GM19240 (cell line): ENCODE measurements around the gene C6orf62.
"Not testable (repeated sequence)": the region's sequence is repeated elsewhere in the genome, so short reads cannot be mapped to it uniquely, and the experiment has no call there.

Experiments used
- DNase-seq: peaks from one replicate; pipeline ENCODE4 v3.0.0; 2011; ENCODE audit warnings: low spot score; ENCODE audit not compliant: insufficient read length

Gene C6orf62

DNA sequence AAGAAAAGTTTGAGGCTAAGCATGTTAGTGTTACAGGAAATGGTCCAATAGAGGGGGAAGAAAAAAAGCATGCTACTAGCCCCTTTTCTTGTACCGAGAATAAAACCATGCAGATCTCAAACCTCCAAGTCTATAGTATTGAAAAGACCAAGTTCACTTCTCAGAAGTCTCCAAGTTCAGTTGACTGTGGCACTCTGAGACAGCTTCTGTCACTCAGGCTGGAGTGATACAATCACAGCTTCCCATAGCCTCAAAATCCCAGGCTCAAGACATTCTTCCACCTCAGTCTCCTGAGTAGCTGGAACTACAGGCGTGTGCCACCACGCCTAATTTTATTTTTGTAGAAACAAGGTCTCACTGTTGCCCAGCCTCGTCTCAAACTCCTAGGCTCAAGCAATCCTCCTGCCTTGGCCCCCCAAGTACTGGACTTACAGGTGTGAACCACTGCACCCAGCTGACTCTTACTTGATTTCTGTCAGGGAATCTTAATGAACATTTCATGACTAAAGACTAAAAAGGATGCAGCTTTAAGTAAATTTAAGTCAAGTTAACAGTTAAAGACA lies 16.2 kb downstream of the C6orf62 start:
- no peak for DNase-seq

DNA sequence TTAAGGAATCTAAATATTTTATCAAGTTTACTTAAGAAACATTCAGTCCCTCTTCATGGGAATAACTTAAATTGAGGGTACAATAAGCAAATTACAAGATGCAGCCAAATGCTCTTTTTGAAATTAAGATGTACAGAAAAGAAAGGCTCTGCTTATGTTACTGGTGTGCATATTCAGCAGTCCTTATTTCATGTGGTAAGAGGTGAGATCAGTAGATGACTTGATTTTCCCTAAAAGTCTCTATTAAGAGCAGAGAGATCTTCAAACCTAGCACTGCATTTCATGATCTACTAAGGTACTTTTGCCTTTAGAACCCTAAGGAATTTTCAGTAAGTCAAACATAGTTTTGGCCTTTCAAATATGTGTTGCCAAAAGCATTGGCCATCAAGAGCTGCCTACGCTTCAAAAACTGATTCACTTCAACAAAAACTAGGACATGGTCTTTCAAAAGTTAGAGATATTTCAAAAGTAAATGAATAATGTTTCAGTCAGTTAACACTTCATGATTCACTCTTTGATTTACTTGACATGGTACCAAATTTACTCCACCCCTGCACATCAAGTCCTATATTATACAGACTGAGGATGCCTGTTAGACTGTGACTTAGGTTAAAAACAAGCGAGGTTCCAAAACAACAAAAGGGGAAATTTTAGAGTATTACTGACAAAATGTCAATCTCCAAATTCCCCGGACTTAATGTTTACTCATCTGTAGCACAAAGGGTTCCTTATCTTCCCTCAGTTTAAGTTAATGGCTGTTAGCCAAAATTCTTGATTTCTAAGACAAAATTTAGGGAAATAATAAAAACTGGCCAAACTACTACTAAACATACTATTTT lies 19.2 kb downstream of the C6orf62 start:
- no peak for DNase-seq

DNA sequence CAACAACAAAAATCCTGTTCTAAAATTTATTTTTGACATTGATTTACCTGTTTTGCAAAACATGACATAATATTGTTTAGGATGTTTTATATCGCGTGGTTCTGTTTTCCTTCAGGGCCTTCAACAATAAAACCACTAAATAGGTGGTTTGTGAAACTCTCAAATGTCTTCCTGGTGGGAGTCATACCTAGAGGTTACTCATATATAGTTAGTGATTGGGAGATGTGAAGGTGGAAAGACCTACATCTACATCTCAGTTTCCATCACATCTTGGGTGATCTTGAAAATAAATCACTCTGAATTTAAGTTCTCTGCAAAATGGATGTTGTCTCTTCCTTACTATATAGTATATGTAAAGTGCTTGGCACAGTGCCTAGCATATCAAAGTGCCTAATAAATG lies 22.9 kb downstream of the C6orf62 start:
- DNase-seq: no peak

DNA sequence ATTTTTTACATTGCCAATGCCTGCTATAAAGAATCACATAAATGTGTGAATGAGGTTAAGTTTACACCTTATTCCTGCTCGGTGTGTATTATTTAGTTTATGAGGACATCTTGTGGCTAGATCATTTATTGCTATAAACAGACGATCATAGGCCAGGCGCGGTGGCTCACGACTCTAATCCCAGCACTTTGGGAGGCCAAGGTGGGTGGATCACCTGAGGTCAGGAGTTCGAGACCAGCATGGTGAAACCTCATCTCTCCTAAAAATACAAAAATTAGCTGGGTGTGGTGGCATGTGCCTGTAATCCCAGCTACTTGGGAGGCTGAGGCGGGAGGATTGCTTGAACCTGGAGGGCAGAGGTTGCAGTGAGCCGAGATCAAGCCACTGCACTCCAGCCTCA lies 23.3 kb downstream of the C6orf62 start:
- not testable (repeated sequence) for DNase-seq

DNA sequence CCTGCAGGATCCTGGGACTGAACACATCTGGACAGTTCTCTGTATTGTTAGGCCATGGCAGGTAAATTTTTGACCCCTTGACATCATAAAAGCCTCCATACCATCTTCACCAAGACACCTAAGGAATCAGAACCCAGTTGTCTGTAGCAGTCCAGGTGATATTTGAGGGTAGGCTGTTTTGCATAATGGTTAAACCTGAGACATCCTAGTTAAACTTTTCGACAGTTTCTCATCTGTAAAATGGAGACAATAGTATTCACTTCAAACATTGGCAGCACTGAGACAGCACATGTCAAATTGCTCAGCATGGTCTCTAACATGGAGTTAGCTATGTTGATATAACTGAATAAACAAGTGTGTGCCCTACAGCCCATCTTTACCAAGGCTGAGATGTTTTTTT lies 24.8 kb downstream of the C6orf62 start:
- DNase-seq: no peak

DNA sequence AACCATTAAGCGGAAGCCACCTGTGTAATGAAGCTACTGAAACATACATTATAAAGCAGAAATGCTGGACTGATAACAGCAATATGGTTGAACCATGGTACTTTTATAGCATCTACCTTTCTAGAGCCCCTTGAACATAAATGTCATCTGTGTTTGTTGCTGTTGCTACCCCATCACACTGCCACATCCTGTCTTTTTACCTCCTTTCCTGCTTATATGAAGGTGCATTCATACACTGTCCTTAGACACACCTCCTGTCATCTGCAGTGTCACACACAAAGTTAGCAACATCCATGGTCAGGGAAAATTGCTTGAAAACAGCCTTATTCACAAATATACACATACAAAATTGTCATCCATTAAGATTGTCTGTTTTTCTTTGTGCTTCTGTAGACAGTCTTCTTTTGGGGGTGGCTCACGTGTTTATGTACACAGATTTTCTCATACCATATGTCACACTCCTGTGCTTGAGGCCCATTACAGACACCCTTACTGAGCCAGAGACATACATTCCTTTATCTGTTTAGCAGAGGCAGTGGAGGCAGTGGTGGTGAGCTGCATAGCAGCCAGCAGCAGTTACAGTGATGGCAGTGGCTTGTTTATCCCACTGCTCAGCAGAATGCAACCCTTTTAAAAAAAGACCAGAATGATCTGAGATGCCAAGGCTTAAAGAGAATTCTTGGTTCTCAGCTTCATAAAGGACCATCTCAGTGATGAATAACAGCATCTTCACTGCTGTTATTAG lies 25.9 kb downstream of the C6orf62 start:
- no peak for DNase-seq

DNA sequence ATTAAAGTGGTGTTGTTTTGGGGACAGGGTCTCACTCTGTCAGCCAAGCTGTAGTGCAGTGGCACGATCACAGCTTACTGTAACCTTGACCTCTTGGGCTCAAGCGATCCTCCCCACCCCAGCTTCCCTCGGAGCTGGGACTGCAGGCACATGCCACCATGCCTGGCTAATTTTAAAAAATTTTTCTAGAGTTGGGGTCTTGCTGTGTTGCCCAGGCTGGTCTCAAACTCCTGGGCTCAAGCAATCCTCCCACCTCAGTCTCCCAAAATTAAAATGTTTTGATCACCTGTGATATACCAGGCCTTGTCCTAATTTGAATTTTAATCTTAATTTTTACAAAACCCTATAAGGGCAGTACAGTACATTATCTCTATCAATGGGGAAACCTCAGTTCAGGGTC lies 26.5 kb downstream of the C6orf62 start:
- DNase-seq: no peak

DNA sequence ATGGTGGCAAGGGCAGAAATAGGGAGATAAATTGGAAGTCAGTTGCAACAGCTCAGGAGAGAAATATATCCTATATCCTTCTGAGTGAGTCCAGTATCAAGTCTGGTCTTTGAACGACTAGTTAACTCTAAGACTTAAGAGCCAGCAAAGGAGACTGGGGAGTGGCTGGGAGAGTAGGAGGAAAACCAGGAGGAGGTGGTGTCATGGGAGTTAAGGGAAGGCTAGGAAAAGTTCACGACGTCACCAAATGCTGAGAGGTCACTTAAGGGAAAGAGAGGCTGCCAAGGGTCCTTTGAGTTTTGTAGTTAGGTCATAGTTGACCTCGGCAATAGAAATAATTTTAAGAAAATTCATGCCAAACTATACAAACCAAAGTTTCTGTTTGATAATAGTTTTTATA lies 27.0 kb downstream of the C6orf62 start:
- DNase-seq: no peak

DNA sequence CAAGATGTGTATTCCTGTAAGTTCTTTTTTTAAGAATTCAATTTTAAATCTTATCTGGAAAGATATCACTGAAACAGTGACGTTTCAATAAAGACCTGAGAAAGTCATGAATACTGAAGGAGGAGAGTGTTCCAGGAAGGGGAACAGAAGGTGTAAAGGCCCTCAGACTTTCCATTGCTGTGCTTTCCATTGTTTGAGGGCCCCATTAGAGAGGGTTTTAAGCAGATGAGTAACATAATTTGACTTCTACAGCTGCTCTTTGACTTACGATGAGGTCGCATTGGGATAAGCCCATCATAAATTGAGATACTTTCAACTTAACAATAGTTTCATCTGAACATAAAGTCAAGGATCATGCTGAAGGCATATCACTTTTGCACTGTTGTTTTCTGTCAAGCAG lies 27.4 kb downstream of the C6orf62 start:
- no peak for DNase-seq

DNA sequence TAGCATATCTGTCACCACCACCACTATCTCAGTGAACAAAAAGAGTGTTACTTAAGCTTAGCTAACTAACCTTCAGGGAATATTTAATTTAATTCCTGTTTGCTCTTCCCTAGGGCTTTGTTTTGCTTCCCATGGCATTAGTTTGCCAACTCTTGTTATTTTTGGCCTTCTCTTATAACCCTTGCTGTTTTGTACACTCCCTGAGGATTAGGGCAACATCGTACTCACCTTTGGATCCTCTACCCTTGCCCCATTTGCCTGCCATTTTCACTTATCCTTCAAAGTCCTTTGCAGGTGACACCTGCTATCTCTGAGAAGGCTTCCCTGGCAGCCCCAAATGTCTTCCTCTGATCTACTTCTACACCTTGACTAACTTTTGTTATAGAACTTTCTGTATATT lies 28.4 kb downstream of the C6orf62 start:
- no peak for DNase-seq

DNA sequence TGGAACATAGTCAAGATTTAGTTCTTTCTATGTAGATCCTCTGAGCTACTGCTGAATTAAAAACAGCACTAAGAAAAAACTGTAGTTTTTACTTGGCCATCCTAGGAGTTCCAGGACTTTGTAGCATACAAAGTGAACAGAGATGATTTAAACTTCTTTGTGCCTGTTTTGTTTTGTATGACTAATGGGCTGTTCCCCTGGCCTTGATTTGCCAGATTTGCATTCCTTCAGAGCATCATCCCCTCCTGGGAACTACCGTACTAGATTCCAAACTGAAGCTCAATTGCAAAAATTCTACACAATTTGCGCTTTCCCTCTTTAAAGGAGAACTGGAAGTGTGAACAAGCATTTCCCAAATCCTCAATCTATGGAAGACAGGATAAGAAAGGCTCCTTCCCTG lies 29.0 kb downstream of the C6orf62 start:
- DNase-seq: no peak

DNA sequence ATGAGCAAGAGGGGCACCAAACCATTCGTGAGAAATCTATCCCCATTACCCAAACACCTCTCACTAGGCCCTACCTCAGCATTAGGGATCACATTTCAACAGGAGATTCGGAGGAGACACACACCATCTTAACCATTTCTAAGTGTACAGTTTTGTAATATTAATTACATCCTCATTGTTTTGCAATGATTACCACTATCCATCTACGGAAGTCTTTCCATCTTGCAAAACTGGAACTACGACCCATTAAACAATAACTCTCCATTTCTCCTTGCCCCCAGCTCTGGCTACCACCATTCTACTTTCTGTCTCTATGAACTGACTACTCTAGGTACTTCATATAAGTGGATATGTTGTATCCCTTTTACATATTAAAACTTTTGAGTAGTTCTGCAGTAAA lies 32.0 kb downstream of the C6orf62 start:
- DNase-seq: no peak

DNA sequence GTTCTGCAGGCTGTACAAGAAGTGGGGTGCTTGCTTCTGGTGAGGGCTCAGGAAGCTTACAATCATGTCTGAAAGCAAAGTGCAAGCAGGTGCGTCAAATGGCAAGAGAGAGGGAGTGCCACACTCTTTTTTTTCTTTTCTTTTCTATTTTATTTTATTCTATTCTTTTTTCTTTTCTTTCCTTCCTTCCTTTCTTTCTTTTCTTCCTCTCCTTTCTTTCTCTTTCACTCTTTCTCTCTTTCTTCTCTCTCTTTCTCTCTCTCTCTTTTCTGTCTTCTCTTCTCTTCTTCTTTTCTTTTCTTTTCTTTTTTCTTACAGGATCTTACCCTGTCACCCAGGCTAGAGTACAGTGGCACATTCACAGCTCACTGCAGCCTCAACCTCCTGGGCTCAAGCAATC lies 32.5 kb downstream of the C6orf62 start:
- DNase-seq: no peak

DNA sequence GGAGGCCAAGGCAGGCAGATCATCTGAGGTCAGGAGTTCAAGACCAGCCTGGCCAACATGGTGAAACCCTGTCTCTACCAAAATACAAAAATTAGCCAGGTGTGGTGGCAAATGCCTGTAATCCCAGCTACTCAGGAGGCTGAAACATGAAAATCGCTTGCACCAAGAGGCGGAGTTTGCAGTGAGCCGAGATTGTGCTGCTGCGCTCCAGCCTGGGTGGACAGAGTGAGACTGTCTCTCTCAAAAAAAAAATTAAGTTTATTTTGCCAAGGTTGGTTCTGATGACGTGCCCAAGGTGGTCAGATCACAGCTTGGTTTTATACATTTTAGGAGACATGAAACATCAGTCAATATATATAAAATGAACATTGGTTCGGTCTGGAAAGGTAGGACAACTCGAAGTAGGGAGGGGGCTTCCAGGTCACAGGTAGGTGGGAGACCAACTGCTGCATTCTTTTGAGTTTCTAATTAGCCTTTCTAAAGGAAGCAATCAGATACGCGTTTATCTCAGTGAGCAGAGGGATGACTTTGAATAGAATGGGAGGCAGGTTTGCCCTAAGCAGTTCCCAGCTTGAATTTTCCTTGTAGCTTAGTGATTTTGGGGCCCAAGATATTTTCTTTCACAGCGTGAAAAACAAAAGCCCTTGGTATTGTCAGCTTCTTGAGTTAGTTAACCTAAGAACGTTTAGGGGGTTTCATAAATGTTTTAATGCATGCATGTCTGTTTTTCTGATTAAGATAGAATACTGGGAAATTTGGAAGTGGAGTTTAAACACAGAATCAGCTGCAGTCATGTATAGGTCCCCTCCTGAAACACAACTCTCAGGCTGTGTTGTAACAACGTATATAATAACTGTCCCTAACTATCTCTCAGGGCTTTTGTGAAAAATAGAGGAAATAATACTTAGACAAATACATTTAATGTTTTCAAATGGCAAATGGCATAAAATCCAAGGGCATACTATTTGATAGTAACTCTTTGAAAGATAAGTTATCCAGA lies 35.4 kb downstream of the C6orf62 start:
- no peak for DNase-seq

DNA sequence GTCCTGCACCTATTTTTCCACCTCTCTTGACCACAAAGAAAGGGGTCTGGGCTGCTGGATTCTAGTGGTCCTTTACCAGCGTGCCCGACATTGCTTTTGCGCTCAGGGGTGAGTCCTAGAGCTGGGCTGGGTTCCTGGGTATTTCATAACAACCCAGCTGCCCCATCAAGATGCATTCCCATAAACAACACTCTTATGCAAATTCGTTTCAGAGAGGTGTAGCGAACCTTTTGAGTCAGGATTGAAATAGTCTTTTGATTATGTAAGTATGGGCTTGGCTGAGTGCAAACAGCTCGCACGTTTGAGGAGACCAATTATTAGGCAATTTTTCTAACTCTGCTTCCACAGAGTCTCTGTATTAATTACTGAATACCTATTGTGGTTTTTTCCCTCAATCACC lies 38.4 kb downstream of the C6orf62 start:
- no peak for DNase-seq

DNA sequence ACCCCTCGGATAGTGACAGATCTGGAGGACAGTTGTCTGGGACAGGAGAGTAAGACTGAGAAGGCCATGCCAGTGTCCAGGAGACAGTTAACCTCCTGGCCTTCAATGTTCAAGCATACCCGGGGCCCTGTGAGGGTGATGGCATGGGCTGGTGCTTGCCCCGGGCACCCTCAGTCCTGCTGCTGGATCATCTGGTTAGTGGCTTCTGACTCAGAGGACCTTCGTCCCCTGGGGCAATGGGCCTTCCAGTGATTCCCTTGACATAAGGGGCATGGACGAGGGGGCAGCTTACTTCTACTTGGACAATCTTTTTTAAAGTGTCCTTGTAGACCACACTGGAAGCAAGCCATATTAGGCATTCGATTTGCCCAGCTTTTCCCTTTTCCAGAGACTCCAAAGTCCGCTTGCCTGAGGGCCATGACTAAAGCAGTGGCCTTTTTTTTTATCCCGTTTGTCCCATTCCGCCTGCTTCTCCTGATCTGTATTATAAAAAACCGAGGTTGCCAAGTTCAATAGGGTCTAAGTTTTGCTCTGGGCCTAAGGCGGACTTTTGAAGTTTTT lies 40.1 kb downstream of the C6orf62 start:
- DNase-seq: not testable (repeated sequence)

DNA sequence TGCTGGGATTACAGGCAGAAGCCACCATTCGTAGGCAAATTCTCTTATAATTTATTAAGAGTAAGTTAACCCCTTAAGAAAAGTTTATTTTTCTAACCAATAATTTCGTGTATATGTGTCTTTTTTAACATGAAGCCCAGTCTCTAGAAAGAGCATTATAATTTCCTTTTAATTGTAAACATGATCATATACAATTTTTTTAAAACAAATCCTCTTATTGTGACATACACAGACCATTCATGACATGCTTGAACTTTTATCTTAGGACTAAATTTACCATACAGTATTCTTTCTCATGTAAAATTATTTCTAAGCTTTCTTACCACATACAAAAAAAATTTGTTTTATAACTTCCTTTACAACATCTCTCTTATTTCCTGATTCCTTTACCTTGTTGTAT lies 45.3 kb downstream of the C6orf62 start:
- no peak for DNase-seq

DNA sequence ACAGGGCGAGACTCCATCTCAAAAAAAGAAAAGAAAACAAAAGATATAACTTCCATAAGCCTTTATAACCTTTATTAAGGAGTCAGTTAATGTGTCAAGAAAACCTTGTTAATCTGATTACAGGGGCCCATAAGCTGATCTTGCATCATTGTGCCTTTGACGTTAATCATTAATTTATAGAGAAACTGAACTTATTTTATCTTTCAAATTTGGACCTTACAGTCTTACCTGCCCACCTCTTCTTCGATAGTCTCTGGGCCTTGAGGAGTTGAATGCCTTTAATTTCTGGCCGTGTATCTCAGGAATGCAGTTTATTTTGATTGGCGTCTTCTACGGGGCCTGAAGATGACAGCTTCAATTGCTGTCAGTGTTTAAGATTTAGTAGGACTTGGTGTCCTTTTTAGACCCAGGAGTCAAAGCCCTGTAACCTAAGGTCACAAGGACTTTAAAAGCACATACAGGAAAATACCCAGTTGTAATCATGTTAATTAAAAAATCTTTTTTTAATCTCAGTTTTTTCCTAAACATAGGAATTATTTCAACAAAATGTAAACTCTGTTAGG lies 46.3 kb downstream of the C6orf62 start:
- no peak for DNase-seq

DNA sequence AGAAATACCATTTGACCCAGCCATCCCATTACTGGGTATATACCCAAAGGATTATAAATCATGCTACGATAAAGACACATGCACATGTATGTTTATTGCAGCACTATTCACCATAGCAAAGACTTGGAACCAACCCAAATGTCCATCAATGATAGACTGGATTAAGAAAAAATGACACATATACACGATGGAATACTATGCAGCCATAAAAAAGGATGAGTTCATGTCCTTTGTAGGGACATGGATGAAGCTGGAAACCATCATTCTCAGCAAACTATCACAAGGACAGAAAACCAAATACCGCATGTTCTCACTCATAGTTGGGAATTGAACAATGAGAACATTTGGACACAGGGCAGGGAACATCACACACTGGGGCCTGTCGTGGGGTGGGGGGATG lies 47.9 kb downstream of the C6orf62 start:
- DNase-seq: not testable (repeated sequence)

DNA sequence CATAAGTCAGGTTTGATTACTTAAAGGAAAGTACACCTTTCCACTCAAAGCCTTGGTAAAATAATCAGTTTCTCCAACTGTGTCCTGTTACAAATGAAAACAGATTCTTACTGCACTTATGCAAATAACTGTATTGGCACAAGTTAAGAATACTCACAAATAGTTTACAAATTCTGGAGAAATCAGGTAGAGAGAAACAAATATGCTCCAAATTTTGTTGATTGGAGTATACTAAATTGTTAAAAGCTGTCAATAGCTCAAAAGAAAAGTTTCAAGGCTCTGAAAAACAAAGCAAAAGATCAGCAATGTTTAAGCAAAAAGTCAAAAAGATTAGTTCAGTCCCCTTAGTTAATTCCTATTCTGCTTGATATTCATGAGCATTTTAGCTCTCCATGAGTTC lies 48.5 kb downstream of the C6orf62 start:
- not testable (repeated sequence) for DNase-seq

DNA sequence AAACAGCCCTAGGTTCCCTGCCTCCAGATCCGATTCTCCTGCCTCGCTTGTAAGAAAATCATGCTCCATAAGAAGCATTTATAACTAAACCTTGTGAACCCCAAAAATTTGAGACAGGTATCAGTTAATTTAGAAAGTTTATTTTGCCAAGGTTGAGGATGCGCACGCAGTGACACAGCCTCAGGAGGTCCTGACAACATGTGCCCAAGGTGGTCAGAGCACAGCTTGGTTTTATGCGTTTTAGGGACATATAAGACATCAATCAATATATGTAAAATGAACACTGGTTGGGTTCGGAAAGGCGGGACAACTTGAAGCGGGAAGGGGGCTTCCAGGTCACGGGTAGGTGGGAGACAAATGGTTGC lies 50.0 kb downstream of the C6orf62 start:
- DNase-seq: no peak
